ENCODE results near the gene EIPR1. TPM values are rescaled to one million over a fixed set of nuclear protein-coding genes. Genes with fewer than 3 reads are reported as not detected.

EIPR1 gene
- total RNA-seq, 1 experiment from 2014 or later = 27.8 TPM

GRCh38 chr2:3189076-3189591 lies 188.5 kb downstream of the EIPR1 start:
- TF ChIP-seq CTCF (conservative IDR thresholded peaks at IDR 0.05) = no peak
- H2BK12ac ChIP-seq (ENCODE audit: insufficient read length, low read depth, low read length) = no peak overlapping the region
- H3K23me2 ChIP-seq (ENCODE audit: insufficient read length, low read depth, low read length, poor library complexity, severe bottlenecking) = no peaks in the 10 kb centered on the region
- no peak overlapping the region for H4K91ac ChIP-seq (ENCODE audit: insufficient read length, low read depth, low read length)
- Mint-ChIP-seq H3K4me3 (no peak overlapping the region), H3K4me1 (no peaks in the 10 kb centered on the region), H3K36me3 (ENCODE audit: insufficient read depth in 1 of 3, low read depth in 3 of 3) (peaks cover 16 to 32% (median 20%) of the 10 kb centered on the region in 3 experiments; a peak in 6 of 7 replicates), H3K27me3 (ENCODE audit: low read depth) (no peaks in the 10 kb centered on the region), H3K27ac (peak overlapping the region; percentile 55 to 82 (median 76); a peak in 3 of 7 replicates), H3K9me3 (no peaks in the 10 kb centered on the region)
- no peak overlapping the region for H3K4ac ChIP-seq (ENCODE audit: low read depth, low read length)
- no peak overlapping the region for H3K18ac ChIP-seq (ENCODE audit: insufficient read length, low read depth, low read length)
- no peaks in the 10 kb centered on the region for H3K79me2 ChIP-seq (ENCODE audit: insufficient read depth, low read length)
- no peak overlapping the region for H3T11ph ChIP-seq (ENCODE audit: low read length)
- no peak overlapping the region; the same call in 1 of the 2 replicates for H3K14ac ChIP-seq (ENCODE audit: insufficient read depth, low read length)
- no peak overlapping the region for H2AK5ac ChIP-seq (ENCODE audit: insufficient read length, low read length)
- no peaks in the 10 kb centered on the region for H3K9me3 ChIP-seq (ENCODE audit: control insufficient read depth, low read depth, low read length)
- H2BK20ac ChIP-seq (ENCODE audit: low read depth, low read length, poor library complexity, severe bottlenecking) = no peak overlapping the region
- H4K8ac ChIP-seq (replicated peaks; ENCODE audit: insufficient read length, low read depth, low read length) = no peak overlapping the region
- no peak overlapping the region for H4K5ac ChIP-seq (ENCODE audit: insufficient read length, low read depth, low read length)
- no peak overlapping the region for H2BK5ac ChIP-seq (ENCODE audit: insufficient read length, low read length)
- H3K27me3 ChIP-seq (ENCODE audit: insufficient read depth, low read length) = no peaks in the 10 kb centered on the region
- H3K23ac ChIP-seq (ENCODE audit: insufficient read length, low read depth, low read length) = no peak overlapping the region
- no CpG with 5 or more reads among the region's 26 CpGs for WGBS (ENCODE audit: extremely low coverage, insufficient read length, low lambda C conversion rate)
- no peak overlapping the region for H3K27ac ChIP-seq (ENCODE audit: insufficient read length, low read depth, low read length)
- H3K4me2 ChIP-seq (ENCODE audit: insufficient read depth, insufficient read length, low read length) = no peak overlapping the region
- H3K56ac ChIP-seq (ENCODE audit: insufficient read length, low read depth, low read length) = no peak overlapping the region
- no peak for DNase-seq
- H2BK120ac ChIP-seq (ENCODE audit: low read depth, low read length, poor library complexity, severe bottlenecking) = no peak overlapping the region
- H4K20me1 ChIP-seq (ENCODE audit: control insufficient read depth, insufficient read depth, insufficient read length) = no peaks in the 10 kb centered on the region
- H3K4me1 ChIP-seq (ENCODE audit: insufficient read depth, low read length) = no peaks in the 10 kb centered on the region
- H3K79me1 ChIP-seq (ENCODE audit: insufficient read depth, low read depth, low read length, poor library complexity, severe bottlenecking) = no peaks in the 10 kb centered on the region
- no peak overlapping the region for H2AFZ ChIP-seq (ENCODE audit: low read length)
- H3K9ac ChIP-seq (ENCODE audit: extremely low read depth, insufficient read length, low read length) = no peak overlapping the region
- H2BK15ac ChIP-seq (ENCODE audit: low read depth, low read length) = no peak overlapping the region
